ENCODE measurements around the gene COPS9.

- TF ChIP-seq BHLHE40 (IDR thresholded peaks at IDR 0.05; ENCODE audit: borderline replicate concordance): no peak
- no peak for TF ChIP-seq CTBP1 (IDR thresholded peaks at IDR 0.05; ENCODE audit: borderline replicate concordance)
Observed at GRCh38 chr2:240138254-240138984, 2.3 kb upstream of the COPS9 start.
